HepG2 (cell line): ENCODE data around the gene USF2. TPM values are rescaled to one million over a fixed set of nuclear protein-coding genes. Genes with fewer than 3 reads are reported as not detected.

Source experiments
- FOXO4 ChIP-seq: sonication (generic); formaldehyde crosslinking; conservative IDR thresholded peaks from 2 replicates; pipeline ENCODE4 v1.8.1; 2023; ENCODE audit warnings: missing genetic modification reagents
- HNRNPH1 ChIP-seq: fragments of 200-400 bp; formaldehyde crosslinking; optimal IDR thresholded peaks from 2 replicates; pipeline ENCODE3; 2017; ENCODE audit warnings: mild to moderate bottlenecking, low read depth, low read length
- HNRNPUL1 ChIP-seq: fragments of 200-400 bp; formaldehyde crosslinking; IDR thresholded peaks from 2 replicates; pipeline ENCODE4 v1.6.1; 2017; ENCODE audit warnings: low read depth, mild to moderate bottlenecking, low read length, moderate library complexity
- NFE2 ChIP-seq: sonication (generic); formaldehyde crosslinking; IDR thresholded peaks from 2 replicates; pipeline ENCODE4 v1.4.0; 2020; ENCODE audit warnings: missing genetic modification reagents
- ZNF24 ChIP-seq: fragments of 450-650 bp; IDR thresholded peaks from 2 replicates; pipeline ENCODE4 v1.6.1; 2017; ENCODE audit warnings: antibody characterized with exemption, mild to moderate bottlenecking
- ZNF331 ChIP-seq: sonication (generic); formaldehyde crosslinking; IDR thresholded peaks from 2 replicates; pipeline ENCODE4 v1.4.0; 2020; ENCODE audit warnings: missing genetic modification reagents
- ZNF451 ChIP-seq: sonication (generic); formaldehyde crosslinking; IDR thresholded peaks from 2 replicates; pipeline ENCODE4 v1.5.0; 2020; ENCODE audit warnings: mild to moderate bottlenecking, missing genetic modification reagents
- ZNF501 ChIP-seq: sonication (generic); formaldehyde crosslinking; IDR thresholded peaks from 2 replicates; pipeline ENCODE4 v1.5.1; 2020; ENCODE audit warnings: mild to moderate bottlenecking, moderate library complexity, missing genetic modification reagents
- ZNF609 ChIP-seq: sonication (generic); formaldehyde crosslinking; IDR thresholded peaks from 2 replicates; pipeline ENCODE4 v1.4.0; 2020; ENCODE audit warnings: mild to moderate bottlenecking, missing genetic modification reagents, borderline replicate concordance
- polyA plus RNA-seq, 8 experiments: library from polyadenylated mRNA; depleted of rRNA in 3 of 8; stranded (reverse) in 7 of 8; unstranded in 1 of 8; fragments of >200 nt; fragmentation: Illumina TruSeq in 4 of 8; extraction: Trizol in 4 of 8; gene quantifications; 2 replicates each; pipeline versions ENCODE4 v1.2.1 to v1.2.3, GENCODE V29; 2011 to 2016; ENCODE audit warnings: low read depth in 4 of 8, missing spikeins in 1 of 8, mixed read lengths in 1 of 8; ENCODE audit not compliant: insufficient read depth in 1 of 8
- total RNA-seq, 5 experiments: library from RNA; depleted of rRNA; stranded (reverse); fragments of >200 nt; fragmentation: Illumina TruSeq; extraction: Trizol; gene quantifications; 2 replicates each; pipeline ENCODE4 v1.2.3, GENCODE V29; 2016; ENCODE audit warnings: low read depth in 1 of 5
- TF ChIP-seq, protein P1 (sequence below): sonication (generic); formaldehyde crosslinking; IDR thresholded peaks from 2 replicates; pipeline ENCODE4 v1.4.0; 2020; ENCODE audit warnings: mild to moderate bottlenecking, missing genetic modification reagents
- TF ChIP-seq, protein P2 (sequence below): sonication (generic); formaldehyde crosslinking; IDR thresholded peaks from 2 replicates; pipeline ENCODE4 v1.4.0; 2020; ENCODE audit warnings: mild to moderate bottlenecking, missing genetic modification reagents
- TF ChIP-seq, protein P3 (sequence below): sonication (generic); formaldehyde crosslinking; IDR thresholded peaks from 2 replicates; pipeline ENCODE4 v1.4.0; 2020; ENCODE audit warnings: missing genetic modification reagents, borderline replicate concordance
- TF ChIP-seq, protein P4 (sequence below): sonication (generic); IDR thresholded peaks from 2 replicates; pipeline ENCODE4 v1.6.1; 2016; ENCODE audit warnings: low read depth, borderline replicate concordance

USF2 gene
- total and polyA plus RNA-seq, 2 of the 13 experiments (the other 11 are each of a cell fraction or from before 2014, with no cell fraction given), result 54.9 to 106 TPM

DNA sequence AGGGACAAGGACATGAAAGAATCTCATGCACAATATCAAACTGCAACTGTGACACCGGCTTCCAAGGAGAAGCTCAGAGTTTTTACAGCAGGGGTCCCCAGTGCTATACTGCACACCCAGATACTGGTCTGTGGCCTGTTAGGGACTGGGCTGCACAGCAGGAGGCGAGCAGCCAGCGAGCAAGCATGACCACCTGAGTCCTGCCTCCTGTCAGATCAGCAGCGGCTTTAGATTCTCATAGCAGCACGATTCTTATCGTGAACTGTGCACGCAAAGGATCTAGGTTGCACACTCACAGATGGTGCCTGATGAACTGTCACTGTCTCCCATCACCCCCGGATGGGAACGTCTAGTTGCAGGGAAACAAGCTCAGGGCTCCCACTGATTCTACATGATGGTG lies 47.1 kb downstream of the USF2 start (continued):
- TF ChIP-seq, protein P1, sequence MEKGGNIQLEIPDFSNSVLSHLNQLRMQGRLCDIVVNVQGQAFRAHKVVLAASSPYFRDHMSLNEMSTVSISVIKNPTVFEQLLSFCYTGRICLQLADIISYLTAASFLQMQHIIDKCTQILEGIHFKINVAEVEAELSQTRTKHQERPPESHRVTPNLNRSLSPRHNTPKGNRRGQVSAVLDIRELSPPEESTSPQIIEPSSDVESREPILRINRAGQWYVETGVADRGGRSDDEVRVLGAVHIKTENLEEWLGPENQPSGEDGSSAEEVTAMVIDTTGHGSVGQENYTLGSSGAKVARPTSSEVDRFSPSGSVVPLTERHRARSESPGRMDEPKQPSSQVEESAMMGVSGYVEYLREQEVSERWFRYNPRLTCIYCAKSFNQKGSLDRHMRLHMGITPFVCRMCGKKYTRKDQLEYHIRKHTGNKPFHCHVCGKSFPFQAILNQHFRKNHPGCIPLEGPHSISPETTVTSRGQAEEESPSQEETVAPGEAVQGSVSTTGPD, result no peak
- TF ChIP-seq, protein P2, sequence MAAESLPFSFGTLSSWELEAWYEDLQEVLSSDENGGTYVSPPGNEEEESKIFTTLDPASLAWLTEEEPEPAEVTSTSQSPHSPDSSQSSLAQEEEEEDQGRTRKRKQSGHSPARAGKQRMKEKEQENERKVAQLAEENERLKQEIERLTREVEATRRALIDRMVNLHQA (CRISPR knock-in tag), result no peak
- TF ChIP-seq ZNF331 (CRISPR knock-in tag) (0 out of 2 replicates have a peak, but pooled peaks have one; percentile 25), ZNF609 (CRISPR knock-in tag) (no peak), FOXO4 (CRISPR knock-in tag) (no peak), NFE2 (no peak), ZNF501 (CRISPR knock-in tag) (no peak), HNRNPUL1 (no peak), HNRNPH1 (no peak), ZNF451 (no peak), ZNF24 (no peak)
- TF ChIP-seq, protein P3, sequence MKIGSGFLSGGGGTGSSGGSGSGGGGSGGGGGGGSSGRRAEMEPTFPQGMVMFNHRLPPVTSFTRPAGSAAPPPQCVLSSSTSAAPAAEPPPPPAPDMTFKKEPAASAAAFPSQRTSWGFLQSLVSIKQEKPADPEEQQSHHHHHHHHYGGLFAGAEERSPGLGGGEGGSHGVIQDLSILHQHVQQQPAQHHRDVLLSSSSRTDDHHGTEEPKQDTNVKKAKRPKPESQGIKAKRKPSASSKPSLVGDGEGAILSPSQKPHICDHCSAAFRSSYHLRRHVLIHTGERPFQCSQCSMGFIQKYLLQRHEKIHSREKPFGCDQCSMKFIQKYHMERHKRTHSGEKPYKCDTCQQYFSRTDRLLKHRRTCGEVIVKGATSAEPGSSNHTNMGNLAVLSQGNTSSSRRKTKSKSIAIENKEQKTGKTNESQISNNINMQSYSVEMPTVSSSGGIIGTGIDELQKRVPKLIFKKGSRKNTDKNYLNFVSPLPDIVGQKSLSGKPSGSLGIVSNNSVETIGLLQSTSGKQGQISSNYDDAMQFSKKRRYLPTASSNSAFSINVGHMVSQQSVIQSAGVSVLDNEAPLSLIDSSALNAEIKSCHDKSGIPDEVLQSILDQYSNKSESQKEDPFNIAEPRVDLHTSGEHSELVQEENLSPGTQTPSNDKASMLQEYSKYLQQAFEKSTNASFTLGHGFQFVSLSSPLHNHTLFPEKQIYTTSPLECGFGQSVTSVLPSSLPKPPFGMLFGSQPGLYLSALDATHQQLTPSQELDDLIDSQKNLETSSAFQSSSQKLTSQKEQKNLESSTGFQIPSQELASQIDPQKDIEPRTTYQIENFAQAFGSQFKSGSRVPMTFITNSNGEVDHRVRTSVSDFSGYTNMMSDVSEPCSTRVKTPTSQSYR (CRISPR knock-in tag), result no peak
- TF ChIP-seq, protein P4, sequence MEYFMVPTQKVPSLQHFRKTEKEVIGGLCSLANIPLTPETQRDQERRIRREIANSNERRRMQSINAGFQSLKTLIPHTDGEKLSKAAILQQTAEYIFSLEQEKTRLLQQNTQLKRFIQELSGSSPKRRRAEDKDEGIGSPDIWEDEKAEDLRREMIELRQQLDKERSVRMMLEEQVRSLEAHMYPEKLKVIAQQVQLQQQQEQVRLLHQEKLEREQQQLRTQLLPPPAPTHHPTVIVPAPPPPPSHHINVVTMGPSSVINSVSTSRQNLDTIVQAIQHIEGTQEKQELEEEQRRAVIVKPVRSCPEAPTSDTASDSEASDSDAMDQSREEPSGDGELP, result peak; percentile 25; the same call in 1 of the 2 replicates
